ENCODE measurements around the gene TCF15.

The TCF15 gene

DNA sequence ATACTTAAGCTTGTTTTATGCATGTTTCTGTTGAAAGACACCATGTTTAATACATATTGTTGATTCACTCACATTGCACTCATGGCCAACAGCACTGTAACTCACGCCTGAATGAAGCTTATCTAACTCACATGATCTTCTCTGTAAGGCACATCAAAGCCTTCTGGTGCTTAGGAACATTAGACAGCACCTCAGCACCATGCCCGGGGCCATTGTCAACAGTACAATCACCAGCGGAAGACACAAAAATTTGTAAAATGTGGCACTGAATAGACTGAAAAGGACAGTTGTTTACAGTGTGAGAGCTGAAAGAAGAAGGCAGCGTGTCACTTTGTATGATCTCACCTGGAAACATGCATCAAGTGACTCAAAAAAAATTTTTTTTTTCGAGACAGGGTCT, 8.9 kb upstream of the TCF15 start:
- in situ Hi-C loops (cut with MboI; ENCODE audit: low pct_unique_long_range_greater_than_20kb, low sequenced_read_pairs), result no loop called here
- no peak for DNase-seq

DNA sequence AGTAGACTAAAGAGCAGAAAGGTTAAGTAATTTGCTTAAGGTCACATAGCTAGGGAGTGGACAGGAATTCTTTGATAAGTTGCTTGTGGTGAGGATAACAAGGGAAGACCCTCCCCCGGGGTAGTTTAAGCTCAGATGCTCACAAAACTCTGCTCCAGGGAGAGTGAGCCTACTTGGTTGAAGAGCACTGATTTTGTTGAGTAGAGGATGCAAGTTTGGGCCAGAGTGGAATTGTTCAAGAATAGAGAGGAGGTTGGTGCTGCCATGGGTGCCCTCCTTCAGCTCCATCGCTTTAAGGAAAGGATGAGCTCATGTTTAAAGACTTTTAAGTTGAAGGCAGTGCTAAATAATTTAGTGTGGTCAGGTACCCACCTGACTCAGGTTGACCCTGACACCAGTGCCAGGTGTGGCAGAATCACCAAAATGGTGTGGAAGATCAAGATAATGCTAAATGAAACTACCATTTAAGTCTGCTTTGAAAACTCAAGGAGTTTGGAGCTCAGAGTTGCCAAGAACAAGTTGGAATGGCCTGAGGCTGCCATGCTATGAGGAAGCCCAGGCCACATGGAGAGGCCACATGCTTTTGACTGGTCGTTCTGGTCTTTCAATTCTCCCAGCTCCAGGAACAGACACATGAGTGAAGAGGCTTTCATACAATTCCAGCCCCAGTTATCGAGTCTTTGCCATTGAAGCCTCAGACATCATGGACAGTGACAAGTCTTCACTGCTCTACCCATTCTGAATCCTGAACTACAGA, 8.0 kb upstream of the TCF15 start:
- DNase-seq, result no peak
- in situ Hi-C loops (cut with MboI; ENCODE audit: low pct_unique_long_range_greater_than_20kb, low sequenced_read_pairs), result no loop called here

DNA sequence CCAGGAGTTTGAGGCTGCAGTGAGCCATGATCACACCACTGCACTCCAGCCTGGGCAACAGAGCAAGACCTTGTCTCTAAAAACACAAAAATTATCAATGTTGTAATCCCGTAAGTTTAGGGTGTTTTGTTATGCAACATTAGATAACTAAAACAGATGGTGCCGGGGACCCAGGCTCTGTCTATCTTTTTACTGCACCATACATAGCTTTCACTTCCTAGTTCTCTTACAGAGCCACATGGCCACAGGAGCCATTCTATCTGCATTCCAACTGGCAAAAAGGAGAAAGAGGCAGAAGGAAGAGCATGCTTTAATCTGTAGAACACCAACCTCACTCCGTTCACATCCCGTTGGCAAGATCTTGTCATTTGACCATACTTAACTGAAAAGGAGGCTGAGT, 5.4 kb upstream of the TCF15 start:
- no peak for DNase-seq
- in situ Hi-C loops (cut with MboI; ENCODE audit: low pct_unique_long_range_greater_than_20kb, low sequenced_read_pairs), result no loop called here

GRCh38 chr20:611843-612185, 1.7 kb upstream of the TCF15 start:
- DNase-seq, result no peak
- in situ Hi-C loops (cut with MboI; ENCODE audit: low pct_unique_long_range_greater_than_20kb, low sequenced_read_pairs), result no loop called here

- no peak for DNase-seq
- in situ Hi-C loops (cut with MboI; ENCODE audit: low pct_unique_long_range_greater_than_20kb, low sequenced_read_pairs), result no loop called here
Measured at GRCh38 chr20:611047-611842, 1.1 kb upstream of the TCF15 start.

DNA sequence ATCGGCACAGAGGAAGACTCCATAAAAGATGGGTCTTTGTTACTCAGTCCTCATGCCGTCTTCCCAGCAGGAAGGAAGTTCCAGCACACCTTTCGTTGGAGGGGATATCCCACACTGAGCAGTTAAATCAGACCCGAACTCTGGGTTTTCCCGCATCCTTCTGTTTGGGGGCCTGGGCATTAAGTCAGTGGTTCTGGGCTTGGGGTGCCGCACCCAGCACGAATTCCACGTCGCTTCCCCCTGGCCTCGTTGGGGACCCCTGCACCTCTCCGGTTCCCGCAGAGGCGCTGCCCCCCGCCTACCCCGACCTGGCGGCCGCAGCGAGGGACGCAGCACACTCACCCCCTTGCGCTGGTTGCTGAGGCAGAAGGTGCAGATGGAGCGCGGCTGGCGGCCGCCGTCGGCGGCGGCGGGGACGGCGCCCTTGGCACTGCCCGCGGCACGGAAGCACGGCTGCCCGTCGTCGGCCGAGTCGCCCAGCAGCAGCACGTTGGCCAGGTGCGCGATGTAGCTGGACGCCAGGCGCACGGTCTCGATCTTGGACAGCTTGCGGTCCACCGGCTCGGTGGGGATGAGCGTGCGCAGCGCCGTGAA, 641 bp downstream of the TCF15 start:
- no peak for DNase-seq
- in situ Hi-C loops (cut with MboI; ENCODE audit: low pct_unique_long_range_greater_than_20kb, low sequenced_read_pairs), result no loop called here

DNA sequence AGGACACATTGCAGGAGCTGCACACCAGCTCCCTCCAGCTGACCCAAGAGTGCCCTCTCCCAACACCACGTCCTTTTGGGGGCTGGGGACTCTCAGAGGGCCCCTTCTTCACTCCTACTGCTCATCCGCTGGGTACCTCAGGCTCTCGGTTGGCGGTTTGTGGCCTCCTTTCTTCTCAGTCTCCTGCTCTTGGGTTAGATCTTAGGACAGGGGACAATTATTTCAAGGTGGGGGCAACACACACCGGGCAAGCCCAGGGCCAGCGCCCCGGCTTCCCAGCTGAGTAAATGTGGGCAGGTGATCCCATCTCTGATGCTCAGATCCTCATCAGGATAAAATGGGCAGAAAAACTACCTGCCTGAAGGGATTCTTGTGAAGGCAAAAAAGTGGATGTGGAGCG, 1.1 kb downstream of the TCF15 start:
- no peak for DNase-seq
- in situ Hi-C loops (cut with MboI; ENCODE audit: low pct_unique_long_range_greater_than_20kb, low sequenced_read_pairs), result no loop called here

DNA sequence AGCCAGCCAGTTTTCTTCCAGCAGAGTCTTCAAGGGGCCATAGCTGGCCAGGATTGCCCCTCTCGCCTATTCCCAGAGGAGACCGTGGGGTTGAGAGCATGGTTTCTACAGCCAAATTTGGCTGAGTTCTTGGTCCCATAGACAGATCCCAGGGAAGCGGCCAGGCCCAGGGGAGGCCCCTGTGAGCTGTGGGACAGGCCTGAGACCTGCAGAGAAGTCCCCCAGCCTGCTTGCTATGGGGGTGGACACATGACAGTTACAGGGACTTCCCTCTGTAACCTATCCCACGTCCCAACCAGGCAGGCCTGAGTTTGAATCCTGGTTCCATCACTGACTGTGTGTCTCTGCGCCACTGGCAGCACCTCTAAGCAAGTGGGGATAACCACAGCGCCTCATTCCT, 2.6 kb downstream of the TCF15 start:
- DNase-seq, result no peak
- in situ Hi-C loops (cut with MboI; ENCODE audit: low pct_unique_long_range_greater_than_20kb, low sequenced_read_pairs), result no loop called here

GRCh38 chr20:605237-605636, 4.9 kb downstream of the TCF15 start:
- no peak for DNase-seq
- in situ Hi-C loops (cut with MboI; ENCODE audit: low pct_unique_long_range_greater_than_20kb, low sequenced_read_pairs), result no loop called here

DNA sequence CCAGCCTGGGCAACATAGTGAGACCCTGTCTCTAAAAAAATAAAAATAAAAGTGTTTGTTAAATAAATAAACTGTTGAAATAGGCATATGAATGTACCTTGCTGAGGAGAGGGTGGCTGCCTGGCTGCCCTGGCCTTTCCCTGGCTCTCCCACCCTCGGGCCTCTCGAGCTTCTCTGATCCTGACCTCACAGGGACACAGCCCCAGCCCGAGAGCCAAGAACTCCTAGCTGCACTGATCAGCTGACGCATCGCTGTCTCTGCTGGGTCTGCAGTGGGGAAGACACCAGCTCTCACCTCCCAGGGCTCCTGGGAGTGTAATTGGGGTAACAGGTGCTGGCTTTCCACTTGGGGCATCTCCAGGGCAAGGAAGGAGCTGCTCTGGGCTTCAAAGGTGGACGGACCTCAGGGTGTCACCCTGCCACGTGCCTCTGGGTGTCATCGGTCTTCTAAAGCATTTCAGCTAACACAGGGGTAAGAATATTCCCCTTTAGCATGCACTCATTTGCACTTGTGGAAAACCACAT, 6.9 kb downstream of the TCF15 start:
- in situ Hi-C loops (cut with MboI; ENCODE audit: low pct_unique_long_range_greater_than_20kb, low sequenced_read_pairs), result no loop called here
- no peak for DNase-seq

DNA sequence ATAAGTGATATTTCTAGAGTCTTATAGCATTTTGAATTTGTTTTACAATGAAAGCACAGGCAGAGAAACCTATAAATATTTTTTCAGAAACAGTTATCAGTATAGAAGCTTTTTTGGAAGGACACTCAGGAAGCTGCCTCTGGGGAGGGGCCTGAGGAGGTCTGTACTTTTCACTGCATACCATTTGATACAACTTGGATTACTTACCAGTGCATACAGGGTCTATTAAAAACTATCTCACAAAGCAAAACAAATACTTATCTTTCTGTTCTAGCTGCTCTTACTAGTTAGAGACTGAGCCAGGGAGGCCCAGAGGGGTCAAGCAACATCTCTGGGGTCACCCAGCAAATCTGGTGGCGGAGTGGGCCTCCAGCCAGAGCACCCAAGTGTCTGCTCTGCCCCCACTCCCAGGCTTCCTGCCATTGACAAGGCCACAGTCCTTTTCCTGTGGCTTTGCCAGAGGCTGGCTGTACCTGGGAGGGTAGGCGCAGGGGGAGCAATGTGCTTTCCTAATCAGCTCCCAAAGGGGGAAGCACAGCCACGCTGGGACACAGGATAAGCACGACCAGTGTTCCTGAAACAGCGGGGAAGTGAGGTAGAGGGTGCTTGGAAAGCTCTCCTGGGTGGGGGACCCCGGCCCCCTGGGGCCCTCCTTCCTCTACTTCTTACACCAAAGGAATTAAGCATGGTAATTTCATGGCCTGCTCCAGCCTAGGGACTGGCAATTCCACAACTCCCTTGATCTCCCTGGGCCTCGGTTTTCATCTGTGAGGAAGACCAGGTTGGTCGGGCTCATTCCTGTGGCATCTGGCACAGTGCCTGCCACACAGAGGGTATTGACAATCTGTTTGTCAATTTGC, 7.8 kb downstream of the TCF15 start:
- DNase-seq, result no peak
- in situ Hi-C loops (cut with MboI; ENCODE audit: low pct_unique_long_range_greater_than_20kb, low sequenced_read_pairs), result no loop called here

GRCh38 chr20:600736-601135, 9.4 kb downstream of the TCF15 start:
- in situ Hi-C loops (cut with MboI; ENCODE audit: low pct_unique_long_range_greater_than_20kb, low sequenced_read_pairs), result no loop called here
- no peak for DNase-seq

GRCh38 chr20:600141-600540, 10.0 kb downstream of the TCF15 start:
- no peak for DNase-seq
- in situ Hi-C loops (cut with MboI; ENCODE audit: low pct_unique_long_range_greater_than_20kb, low sequenced_read_pairs), result no loop called here

- in situ Hi-C loops (cut with MboI; ENCODE audit: low pct_unique_long_range_greater_than_20kb, low sequenced_read_pairs), result no loop called here
- DNase-seq, result no peak
Measured at GRCh38 chr20:598133-598850, 11.8 kb downstream of the TCF15 start.

DNA sequence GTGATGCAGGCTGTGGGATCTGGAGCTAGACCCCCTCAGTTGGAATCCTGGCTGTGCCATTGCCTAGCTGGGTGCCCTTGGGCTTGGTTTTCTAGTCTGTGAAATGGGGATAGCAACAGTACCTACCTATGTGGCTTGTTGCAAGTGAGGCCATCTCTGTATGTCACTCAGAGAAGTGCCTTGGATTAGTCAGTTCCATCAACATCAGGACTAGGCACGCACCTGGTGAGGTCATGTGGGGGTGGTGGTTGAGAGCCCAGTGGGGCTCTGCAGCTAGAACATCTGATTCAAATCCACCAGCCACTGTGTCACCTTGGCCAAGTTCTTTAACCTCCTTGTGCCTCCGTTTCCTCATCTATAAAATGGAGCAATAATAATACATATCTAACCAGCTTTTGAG, 12.5 kb downstream of the TCF15 start:
- in situ Hi-C loops (cut with MboI; ENCODE audit: low pct_unique_long_range_greater_than_20kb, low sequenced_read_pairs), result no loop called here
- no peak for DNase-seq

DNA sequence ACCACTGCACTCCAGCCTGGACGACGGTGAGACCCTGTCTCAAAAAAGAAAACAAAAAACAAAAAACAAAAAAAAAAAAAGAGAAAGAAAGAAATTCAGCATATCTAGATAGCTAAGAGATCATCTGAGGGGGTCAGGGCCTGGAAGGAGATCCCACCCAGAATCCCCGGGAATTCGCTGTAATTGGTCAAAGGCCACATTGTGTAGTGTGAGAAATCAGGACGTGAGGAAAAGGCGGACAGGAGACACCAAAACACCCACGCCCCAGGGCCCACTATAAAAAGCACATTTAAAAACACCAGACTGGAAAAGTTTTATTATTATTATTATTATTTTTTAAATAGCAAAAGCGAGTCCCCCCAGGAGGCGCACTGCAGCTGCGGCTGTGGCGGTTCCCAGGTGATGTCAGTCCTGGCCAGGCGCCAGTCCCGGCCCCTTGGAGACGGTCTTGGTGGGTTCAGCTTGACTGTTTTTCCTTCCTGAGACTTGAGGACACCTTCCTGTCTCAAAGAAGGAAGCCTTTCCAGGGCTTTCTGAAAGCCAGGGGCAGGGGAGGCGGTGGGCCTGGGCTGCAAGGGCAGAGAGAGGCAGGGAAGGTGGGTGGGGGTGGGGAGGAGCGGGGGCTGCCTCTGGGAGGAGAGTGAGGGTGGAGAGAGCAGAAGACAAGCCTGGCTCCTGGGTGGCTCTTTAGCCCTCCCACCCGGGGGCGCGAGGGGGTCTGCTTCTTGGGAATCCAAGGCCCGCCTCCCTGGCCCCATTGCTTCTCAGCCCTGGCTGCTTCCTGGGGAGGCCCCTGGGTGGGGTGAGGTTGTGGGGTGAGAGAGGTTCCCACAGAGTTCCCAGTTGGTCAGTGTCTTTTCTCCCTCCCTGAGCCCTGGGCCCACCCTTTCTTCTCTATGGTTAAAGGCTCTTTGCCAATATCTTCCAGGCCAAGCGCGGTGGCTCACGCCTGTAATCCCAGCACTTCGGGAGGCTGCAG, 14.5 kb downstream of the TCF15 start:
- no peak for DNase-seq
- in situ Hi-C loops (cut with MboI; ENCODE audit: low pct_unique_long_range_greater_than_20kb, low sequenced_read_pairs), result no loop called here

DNA sequence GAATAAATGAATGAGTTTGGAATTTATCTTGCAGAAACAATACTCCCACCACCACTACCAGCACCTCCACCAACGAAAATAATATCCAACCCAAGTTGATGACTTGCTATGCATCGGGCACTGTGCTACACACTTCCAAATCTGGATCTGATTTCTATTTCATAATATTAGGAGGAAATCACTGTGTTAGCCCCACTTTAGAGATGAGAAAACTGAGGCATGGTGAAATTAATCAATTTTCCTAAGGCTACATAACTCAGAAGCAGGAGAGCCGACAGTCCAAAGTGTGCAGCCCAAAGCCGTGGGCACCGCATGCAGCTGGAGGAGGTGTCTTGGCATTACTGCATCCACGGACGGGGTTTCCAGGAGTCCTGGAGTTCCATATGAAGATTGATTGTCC, 17.6 kb downstream of the TCF15 start:
- no peak for DNase-seq
- in situ Hi-C loops (cut with MboI; ENCODE audit: low pct_unique_long_range_greater_than_20kb, low sequenced_read_pairs), result no loop called here

DNA sequence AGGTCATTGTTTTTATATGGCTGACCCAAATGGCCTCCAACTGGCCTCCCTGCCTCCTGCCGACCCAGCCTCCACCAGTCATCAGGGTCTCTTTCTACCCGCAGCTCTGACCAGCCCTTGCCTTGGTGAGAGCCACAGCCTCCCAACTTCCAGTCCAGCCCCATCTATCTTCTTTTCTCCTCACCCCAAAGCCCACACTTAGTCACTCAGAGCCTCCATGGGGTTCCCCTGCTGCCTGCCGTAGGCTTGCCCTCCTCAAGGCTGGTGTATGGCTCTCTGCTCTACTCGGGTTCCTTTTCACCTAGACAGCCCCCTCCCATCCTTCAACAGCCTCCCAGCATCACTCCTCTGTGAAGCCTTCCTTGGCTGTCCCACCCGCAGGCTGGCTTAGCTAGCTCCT, 18.2 kb downstream of the TCF15 start:
- in situ Hi-C loops (cut with MboI; ENCODE audit: low pct_unique_long_range_greater_than_20kb, low sequenced_read_pairs), result no loop called here
- DNase-seq, result no peak

All from KBM-7 (cell line).